GM19395 (cell line): Measurements from ENCODE around the gene IGLL5.
"Not testable (repeated sequence)": the region's sequence is repeated elsewhere in the genome, so short reads cannot be mapped to it uniquely, and the experiment has no call there.

Source experiments
- ATAC-seq: cut with Tn5 transposase; IDR thresholded peaks from one replicate; pipeline ENCODE4 v1.9.1; 2021; ENCODE audit warnings: mild to moderate bottlenecking, moderate library complexity; ENCODE audit not compliant: unreplicated experiment

The IGLL5 gene

GRCh38 chr22:22912988-22913253, 25.3 kb downstream of the IGLL5 start:
- ATAC-seq, result no peak

- ATAC-seq, result no peak
These were observed 26.4 kb downstream of the IGLL5 start for GRCh38 chr22:22913989-22914388.

- no peak for ATAC-seq
These were observed 27.4 kb downstream of the IGLL5 start for GRCh38 chr22:22914726-22915669.

DNA sequence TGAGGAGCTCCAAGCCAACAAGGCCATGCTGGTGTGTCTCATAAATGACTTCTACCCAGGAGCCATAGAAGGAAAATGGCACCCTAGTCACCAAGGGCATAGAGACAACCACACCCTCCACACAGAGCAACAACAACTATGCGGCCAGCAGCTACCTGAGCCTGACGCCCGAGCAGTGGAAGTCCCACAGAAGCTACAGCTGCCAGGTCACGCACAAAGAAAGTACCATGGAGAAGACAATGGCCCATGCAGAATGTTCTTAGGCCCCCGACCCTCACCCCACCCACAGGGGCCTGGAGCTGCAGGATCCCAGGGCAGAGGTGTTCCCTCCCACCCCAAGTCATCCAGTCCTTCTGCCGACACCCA, 28.0 kb downstream of the IGLL5 start:
- ATAC-seq, result no peak

GRCh38 chr22:22916215-22916951, 28.8 kb downstream of the IGLL5 start:
- no peak for ATAC-seq

DNA sequence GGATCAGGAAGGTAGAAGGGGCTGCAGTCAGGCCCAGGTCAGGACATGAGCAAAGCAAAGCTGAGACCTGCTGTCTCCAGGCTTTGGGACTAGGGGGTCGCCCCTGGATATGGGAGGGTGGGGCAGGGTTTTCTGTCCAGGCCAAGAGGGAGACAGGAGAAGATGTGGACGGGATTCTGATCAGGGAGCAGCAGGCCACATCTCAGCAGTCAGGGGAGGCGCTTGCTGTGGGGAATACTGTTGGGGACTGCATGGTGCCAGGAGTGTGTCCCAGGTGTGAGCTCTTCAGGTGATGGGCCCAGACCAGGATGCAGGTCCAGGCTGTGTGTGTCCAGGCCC, 29.3 kb downstream of the IGLL5 start:
- no peak for ATAC-seq

GRCh38 chr22:22917377-22917776, 29.8 kb downstream of the IGLL5 start:
- ATAC-seq, result no peak

DNA sequence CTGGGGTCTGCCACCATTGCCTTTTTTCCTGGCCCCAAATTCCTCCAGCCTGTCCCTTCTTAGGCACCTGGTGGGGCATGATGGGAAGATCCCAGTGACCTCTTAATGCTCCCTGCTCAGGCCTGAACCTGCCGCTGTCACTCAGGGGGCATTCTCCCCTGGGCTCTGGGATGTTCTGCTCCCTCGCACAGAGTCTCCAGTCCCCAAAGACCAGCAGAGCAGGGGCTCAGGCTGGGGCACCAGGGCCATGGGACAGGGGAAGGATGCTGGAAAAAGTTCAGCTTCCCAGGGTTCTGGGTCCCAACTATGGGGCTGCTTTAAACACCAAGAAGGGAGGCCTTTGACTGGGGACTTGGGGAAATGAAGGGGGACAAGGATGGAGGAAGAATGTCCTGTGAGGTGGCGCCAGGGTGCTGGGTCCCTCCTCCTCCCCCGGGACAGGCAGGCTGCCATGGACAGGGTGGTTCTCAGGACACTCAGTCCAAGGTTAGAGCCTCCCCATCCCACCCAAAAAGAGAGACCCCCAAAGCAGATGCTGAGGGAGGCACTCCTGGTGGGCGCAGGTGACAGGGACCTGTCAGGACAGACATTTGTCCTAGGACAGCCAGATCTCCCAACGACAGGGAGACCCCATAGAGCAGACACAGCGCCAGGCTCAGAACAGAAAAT, 30.8 kb downstream of the IGLL5 start:
- ATAC-seq, result no peak

GRCh38 chr22:22919041-22919440, 31.4 kb downstream of the IGLL5 start:
- ATAC-seq, result no peak

- no peak for ATAC-seq
These were observed 32.6 kb downstream of the IGLL5 start for GRCh38 chr22:22920104-22920654.

DNA sequence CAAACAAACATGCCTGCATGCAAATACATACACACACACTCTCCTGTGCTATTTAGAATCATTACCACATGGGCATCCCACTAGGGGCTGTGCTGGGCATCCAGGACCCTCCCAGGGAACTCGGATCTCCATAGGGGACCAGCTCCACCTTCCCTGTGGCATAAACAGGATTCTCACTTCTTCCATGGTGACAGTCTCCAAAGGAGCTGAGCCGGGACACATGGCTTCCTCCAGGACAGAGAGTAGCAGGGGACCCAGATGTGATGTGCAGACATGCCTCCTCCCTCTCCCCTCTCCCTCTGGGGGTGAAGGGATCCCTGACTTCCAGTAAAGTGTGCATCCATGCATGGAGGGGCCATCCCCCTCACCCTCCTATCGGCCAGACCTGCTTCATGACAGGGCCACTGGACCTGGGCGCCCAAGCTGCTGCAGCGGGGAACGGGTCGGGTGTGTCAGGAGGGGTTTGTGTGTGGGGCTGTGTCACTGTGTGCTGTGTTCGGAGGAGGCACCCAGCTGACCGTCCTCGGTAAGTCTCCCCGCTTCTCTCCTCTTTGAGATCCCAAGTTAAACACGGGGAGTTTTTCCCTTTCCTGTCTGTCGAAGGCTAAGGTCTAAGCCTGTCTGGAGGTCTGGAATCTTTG, 33.4 kb downstream of the IGLL5 start:
- no peak for ATAC-seq

DNA sequence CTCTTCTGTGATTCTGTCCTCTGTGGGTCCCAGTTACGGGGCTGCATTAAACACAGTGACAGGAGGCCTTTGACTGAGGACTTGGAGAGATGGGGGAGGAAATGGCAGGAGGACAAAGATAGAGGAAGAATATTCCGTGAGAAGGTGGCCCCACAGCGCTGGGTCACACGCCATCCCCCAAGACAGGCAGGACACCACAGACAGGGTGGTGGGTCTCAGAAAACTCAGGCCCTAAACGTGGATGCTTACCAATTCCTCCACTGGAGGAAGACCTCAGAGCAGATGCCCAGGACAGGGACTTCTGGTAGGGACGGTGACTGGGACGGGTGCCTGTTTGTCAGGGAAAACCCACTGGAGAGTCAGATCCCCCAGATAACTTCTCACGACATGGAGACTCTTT, 34.0 kb downstream of the IGLL5 start:
- no peak for ATAC-seq

DNA sequence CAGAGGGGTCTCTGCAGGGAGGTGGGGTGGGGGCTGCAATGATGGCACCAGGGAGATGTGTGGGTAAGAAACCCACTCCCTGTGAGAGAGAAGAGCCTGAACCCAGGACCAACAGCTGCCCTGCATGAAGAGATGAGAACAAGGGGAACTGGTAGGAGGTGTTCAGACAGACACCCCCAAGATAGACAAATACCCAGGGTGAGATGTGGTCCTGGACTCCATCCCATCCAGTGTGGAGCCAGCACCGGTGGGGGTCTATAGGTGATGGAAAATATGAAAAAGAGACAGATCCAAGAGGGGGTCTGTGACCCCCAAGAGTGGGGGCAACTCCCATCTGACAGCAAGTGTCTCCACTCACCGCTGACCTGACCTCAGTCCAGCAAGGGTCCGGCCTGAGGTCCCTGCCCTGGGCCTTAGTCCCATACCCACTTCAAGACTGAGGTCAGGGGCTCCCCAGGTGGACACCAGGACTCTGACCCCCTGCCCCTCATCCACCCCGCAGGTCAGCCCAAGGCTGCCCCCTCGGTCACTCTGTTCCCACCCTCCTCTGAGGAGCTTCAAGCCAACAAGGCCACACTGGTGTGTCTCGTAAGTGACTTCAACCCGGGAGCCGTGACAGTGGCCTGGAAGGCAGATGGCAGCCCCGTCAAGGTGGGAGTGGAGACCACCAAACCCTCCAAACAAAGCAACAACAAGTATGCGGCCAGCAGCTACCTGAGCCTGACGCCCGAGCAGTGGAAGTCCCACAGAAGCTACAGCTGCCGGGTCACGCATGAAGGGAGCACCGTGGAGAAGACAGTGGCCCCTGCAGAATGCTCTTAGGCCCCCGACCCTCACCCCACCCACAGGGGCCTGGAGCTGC, 34.7 kb downstream of the IGLL5 start:
- ATAC-seq, result not testable (repeated sequence)

GRCh38 chr22:22922954-22923319, 35.3 kb downstream of the IGLL5 start:
- ATAC-seq, result no peak

GRCh38 chr22:22923379-22923778, 35.8 kb downstream of the IGLL5 start:
- no peak for ATAC-seq

GRCh38 chr22:22923930-22924329, 36.3 kb downstream of the IGLL5 start:
- no peak for ATAC-seq

GRCh38 chr22:22924369-22925145, 36.9 kb downstream of the IGLL5 start:
- no peak for ATAC-seq

DNA sequence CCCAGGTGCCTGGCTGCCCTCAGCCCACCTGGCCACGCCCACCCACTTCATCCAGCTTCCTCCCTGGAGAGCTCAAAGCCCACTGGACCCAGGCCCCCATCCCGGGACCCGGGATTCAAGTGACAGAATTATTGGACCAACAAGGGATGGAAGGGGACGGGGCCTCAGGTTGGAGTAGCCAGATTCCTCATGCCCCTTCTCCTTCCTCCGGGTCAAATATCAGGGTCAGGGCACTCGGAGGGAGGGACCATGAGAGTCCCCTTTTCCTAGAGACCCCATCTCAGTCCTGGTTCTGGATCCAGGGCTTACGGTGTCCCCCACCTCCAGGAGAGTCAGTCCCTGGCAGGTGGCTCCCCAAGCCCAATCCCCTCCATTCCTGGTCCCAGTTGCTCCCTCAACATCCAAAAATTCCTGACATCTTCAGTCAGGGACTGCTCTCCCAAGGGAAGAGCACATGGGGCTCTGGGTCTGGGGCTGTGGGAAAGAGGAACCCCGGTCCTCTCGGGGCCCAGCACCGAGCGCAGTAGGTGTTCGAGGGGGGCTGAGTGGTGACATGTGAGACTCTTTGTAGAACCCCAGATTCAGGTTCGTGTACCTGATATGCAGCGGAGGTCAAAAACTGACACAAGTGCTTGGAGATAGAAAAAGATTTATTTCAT, 37.7 kb downstream of the IGLL5 start:
- no peak for ATAC-seq

- ATAC-seq, result no peak
These were observed 38.3 kb downstream of the IGLL5 start for GRCh38 chr22:22925805-22926369.
